GM18511 (cell line): ENCODE data around the gene MTOR.

Source experiments
- ATAC-seq: cut with Tn5 transposase; IDR thresholded peaks from one replicate; pipeline ENCODE4 v1.9.1; 2021; ENCODE audit warnings: mild to moderate bottlenecking, moderate library complexity; ENCODE audit not compliant: unreplicated experiment

Gene MTOR

DNA sequence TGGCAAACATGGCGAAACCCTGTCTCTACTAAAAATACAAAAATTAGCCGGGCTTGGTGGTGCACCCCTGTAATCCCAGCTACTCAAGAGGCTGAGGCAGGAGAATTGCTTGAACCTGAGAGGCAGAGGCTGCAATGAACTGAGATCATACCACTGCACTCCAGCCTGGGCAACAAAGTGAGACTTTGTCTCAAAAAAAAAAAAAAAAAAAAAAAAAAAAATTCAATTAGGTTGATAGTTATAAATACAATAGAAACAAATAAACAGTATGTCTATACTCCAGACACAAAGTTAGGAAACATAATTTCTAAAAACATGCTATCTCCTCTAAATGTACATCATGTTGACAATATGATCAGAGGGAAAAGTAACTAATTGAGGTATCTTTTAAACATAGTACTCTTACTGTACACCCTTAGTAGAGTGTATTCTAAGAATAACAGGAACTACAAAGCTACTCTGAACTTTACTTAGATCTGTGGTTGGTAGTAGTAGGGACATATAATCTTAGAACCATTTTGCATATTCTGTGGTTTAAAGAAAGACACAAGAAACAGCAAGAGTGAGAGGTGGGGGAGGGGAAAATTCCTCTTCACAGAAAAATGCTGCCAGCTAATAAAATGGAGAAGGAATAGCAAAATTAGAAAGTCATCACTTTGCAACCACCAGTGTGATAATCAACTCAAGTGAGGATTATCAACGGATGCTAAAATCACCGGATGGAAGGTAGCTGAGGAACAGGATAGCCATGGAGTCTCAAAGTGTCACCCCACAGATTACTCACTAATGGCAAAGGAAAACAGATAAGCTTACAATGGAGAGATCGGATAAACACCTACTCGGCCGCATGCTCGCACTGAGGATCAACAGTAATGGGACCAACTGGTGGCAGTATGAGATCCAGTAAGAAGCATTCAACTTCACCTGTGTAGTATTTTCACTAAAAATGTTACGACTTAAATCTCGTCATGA lies 35.0 kb downstream of the MTOR start:
- no peak for ATAC-seq

DNA sequence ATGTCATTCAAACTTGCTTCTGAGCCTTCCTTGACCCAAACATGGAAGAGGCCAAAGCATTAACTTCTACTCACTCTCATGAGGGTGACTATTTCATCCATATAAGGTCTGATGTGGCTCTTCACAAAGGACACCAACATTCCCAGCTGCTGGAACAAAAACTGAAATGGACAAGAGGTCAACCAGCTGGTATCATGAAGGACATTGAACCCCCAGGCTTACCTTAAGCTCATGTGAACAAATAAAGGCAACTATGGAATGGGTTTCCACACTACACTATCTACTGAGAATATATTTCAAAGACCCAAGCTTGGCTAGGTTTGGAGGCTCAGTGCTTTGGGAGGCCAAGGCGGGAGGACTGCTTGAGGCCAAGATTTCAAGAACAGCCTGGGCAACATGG lies 46.3 kb downstream of the MTOR start:
- no peak for ATAC-seq

DNA sequence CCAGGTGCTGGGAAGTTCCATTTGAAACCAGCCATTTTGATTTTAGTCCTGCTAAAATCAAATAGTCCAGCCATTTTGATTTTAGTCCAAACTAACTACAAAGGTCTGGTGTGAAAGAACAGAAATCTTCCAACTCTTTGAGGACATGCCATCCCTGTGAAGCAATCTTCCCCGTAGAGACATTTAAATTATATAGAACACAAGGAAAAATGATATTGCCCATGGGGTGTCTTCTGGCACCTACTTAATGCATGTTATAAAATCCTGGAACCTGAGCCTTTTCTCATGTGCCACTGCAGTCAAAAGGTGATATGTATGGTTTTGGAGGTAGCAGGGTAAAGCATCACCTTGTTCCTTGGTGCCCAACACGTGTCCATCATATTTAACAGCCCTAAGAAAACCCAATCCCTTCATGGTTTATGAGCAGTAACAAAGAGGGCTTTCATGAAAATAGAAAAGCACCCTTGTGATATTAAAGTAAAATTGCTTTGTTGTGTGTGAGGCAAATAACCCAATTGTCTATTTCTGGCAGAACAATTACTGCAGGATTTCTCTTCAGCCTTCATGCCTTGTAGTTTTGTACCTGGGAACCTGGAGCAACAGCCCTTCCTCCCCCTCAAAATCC lies 46.9 kb downstream of the MTOR start:
- ATAC-seq: no peak

DNA sequence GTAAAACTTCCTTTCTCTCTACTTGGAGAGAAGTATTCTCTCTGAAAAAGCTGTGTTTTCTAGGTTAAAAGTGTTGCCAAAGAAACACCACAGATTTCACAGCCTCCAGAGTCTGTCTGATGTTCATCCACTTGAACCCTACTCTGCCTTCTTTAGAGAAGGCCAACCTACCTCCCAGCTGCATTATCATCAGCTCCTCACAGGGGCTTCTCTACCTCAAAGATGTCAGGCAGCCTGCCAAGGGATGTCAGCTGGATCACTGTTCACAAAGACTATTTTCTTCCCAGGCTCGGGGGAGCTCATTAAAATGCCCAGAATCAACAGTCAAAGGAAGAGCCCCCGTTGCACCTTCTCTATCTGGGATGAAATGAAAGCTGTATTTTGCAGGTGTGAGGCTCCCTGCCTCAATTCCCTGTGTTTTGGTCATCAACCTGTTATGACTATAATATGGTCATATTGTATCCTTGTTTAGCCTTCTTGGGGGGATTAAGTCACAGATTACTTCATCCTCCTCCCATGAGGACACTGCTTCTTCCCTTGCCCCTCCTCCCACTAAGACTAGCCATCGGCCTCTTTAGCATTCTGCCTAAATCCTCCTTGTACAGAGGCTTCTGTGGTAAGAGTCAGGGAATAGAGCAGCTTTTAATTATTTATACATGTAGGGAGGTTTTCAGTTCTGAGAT lies 47.5 kb downstream of the MTOR start:
- no peak for ATAC-seq

DNA sequence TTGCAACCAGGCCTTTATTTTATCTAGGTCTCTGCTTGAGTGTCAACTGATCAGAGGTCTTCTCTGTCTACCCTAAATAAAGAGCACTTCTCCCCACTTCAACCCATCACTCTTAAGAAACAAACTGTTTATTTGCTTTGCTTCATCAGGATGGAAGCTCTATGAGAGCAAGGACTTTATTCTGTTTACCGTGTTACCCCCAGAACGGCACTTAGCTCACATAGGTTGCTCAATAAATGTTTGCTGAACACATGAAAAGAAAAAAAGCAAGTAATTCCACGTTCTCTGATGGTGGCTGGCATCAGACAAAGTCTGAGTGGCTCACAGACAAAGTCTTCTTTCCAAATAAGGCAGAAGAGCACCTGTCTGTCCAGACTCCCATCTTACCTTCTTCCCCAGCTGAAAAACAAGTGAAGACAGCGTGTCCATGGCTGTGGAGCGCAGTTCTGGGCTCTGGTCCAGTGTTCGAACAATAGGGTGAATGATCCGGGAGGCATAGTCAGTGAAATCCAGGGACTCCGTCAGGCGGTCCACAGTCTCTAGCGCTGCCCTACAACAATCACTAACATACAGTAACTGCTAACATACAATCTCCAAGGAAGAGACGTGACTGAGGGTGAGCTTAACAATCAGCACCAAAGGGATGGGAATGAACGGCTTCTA lies 50.3 kb downstream of the MTOR start:
- no peak for ATAC-seq

DNA sequence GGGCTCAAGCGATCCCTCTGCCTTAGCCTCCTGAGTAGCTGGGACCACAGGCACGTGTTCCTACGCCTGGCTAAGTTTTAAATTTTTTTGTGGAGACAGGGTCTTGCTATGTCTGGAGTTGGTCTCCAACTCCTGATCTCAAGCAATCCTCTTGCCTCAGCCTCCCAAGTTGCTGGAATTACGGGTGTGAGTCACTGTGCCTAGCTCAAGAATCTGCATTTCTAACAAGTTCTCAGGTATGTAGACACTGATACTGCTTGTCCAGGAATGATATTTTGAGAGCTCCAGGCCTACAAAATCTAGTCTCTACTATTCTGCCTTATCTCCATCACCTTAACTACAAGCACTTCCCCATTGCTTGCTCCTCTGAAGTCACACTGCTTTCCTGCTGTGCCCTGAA lies 50.9 kb downstream of the MTOR start:
- no peak for ATAC-seq

DNA sequence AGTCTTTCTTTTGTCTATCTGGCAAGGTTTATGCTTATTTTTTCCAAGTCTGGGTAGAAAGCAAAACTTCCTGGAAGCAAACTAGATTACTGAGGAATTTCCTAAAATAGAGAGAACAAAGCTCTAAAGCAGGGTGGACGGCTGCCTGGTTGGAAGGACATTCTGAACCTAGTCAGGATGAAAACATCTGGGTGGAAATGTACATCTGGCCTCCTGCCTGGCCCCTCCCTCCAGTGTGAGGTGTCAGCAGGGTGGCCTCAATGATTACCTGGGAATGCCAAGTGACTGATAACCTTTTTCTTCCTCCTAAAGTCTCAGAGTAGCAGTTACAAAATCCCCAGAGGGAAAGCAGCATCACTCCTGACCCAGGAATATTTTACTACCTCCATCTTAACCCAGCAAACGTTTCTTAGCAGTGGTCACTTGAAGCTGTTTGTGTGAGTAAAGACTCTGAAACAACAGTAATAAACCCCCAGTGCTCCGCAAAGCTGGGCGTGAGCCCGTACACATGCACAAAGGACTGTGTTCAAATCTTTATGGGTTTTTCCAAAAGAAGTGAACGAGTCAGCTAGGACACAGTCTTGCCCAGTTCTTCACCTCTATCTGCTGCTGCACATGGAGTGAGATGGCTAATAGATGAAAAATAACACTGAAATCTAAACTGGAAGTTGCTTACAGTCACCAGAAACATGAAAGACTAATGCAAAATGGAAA lies 54.3 kb downstream of the MTOR start:
- no peak for ATAC-seq

DNA sequence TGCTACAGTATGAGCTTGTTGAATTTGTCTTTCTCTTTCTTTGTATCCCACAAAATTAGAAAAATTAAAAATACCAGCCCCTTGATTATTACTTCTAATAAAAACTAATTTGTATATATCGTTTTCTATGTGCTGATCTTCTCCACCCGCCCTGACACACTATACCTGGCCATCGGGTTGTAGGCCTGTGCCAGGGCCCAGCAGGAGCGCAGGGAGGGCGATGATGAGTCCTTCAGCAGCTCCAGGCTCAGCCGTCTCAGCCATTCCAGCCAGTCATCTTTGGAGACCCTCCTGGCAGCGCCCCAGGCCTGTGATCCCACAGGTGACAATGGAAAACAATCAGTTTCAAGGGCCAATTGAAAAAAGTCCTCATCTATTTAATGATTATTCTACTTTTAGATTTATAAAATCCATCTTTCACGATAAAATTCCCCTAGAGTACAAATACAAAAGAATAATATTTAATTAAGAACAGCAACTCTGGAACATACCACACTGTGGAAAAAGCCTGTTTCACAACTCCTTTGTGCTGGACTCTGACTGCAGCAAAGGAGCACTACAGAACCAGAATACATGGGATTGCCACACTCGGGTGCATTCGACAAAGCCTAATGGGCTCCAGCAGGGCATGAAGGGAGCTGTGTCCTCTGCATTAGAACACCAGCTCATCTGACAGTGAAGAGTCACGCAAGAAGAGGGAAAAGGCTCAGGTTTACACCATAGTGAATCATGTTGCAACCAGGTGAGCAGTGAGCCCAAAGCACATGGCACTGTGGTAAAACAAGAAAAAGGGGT lies 57.8 kb downstream of the MTOR start:
- no peak for ATAC-seq

DNA sequence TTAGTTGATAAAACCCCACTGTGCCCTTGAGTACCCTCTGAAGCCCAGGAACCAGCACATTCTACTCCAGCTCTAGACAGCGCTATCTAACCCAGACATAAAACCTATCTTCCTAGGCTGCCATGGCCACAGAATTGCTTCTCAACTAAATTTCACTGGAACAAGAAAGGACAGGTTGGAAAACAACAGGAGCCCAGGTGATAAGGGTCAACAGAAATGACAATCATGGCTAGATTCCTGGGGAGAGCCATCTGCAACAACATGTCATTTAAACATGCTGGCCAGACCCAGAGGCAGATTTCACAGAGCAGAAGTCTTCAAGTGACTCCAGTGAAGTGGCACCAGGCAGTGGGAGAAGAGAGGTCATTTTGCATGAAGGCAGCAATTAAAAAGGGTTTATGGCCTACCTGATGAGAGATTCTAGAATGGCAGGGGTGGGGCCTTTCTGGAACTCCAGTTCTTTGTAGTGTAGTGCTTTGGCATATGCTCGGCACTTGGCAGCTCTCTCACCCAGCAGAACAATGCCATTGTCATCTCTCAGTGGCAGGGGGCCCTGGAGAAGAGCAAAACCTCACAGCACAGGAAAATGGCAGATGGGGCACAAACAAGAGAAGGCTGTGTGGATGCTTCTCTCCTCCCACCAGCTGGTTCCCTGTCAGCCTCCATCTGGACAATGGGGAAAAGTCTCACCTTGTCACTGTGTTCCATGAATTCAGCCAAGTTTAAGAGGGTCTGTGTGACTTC lies 63.3 kb downstream of the MTOR start:
- no peak for ATAC-seq

DNA sequence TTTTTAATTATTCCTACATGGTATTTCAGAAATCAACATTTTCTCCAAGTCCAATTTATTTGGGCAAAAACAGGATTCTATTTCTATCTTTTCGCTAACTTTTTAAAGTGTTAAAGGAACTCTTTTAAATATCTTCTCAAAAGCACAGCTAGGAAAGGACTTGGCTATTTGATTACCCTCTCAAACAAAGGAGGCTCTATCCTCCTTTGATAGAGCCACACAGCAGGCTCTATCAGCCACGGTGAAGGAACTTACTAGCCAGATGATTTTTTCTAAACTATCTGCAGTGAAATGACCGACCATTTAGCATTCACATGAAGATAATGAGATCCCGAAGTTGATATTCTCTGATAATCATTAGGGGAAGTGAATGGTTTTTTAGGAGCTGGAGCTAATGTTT lies 64.1 kb downstream of the MTOR start:
- no peak for ATAC-seq

DNA sequence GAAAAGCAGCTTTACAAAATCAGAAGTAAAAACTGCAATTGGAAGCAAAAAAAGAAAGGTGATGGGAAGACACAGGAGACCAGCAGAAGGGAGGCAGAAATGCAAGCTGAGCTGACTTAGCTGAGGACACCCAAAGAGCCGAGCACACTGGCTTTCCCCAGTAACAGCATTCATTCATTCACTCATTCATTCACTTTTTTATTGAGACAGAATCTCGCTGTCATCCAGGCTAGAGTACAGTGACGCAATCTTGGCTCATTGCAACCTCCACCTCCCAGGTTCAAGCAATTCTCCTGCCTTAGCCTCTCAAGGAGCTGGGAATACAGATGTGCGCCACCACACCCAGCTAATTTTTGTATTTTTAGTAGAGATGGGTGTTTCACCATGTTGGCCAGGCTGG lies 65.0 kb downstream of the MTOR start:
- no peak for ATAC-seq

DNA sequence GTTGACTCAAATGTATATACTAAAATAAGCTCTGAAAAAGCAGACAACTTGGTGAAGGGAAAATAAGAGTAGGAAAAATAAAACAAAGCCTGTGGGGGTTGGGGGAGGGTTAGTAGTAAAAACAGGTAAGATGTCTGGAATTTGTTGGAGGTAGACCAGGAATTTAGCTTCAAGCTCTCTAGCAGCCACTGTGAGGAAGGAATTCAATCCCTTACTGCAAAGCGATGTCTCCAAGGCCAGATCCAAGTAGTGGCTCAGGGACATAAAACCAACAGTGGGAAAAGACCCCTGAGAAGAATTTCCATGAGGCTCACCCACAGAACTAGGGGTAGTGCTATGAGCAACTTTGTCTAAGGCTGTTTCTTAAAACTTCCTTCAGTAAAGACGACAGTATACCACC lies 65.4 kb downstream of the MTOR start:
- ATAC-seq: no peak

DNA sequence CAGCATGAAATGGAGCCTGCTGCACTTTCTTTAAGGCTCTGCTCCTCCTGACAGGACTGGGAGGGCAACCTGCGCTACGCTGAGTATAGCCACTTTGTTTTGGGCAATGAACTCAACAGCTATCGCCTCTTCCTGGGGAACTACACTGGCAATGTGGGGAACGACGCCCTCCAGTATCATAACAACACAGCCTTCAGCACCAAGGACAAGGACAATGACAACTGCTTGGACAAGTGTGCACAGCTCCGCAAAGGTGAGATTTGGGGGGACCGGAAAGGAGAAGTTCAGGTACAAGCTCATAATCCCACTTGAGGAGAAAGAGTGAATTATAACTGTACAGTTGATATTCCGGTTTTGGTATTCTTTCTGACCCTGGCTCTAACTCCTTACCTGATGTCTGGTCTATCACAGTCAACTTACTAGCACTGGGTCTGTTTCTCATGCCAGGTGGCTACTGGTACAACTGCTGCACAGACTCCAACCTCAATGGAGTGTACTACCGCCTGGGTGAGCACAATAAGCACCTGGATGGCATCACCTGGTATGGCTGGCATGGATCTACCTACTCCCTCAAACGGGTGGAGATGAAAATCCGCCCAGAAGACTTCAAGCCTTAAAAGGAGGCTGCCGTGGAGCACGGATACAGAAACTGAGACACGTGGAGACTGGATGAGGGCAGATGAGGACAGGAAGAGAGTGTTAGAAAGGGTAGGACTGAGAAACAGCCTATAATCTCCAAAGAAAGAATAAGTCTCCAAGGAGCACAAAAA lies 67.8 kb downstream of the MTOR start:
- ATAC-seq: no peak

DNA sequence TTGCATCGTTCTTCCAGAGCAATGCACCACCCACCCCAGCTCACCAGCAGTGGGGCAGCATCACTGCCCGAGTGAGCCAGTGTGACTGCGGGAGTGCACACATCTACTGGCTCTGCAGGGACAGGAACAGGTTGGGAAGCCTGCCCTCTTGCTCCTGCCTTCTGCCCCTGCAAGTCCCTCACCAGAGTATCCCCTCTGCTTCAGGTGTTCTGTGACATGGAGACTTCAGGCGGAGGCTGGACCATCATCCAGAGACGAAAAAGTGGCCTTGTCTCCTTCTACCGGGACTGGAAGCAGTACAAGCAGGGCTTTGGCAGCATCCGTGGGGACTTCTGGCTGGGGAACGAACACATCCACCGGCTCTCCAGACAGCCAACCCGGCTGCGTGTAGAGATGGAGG lies 69.0 kb downstream of the MTOR start:
- no peak for ATAC-seq

DNA sequence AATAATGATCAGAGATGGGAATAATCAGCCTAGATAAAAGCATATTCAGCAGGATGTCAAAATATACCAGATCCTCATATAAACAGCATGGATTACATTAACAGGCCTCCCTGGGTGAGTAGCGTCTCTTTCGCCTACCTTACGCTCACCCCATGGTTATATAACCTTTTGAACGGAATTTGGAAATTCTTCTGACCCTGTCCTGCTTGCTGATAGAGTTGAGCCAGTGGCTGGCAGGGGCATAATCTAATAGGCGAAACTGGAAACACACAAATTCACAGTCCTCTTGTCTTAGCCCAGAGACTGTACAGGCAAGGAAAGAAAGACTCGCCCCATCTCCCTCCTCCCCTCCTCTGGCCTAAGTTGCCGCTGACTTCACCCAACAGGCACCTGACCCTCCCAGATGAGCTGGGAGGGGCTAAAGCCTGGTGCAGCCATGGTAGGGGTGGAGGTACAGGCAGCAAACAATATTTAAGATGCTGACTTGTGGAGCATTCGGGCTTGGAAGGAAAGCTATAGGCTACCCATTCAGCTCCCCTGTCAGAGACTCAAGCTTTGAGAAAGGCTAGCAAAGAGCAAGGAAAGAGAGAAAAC lies 73.4 kb downstream of the MTOR start, which contains the start of gene ANGPTL7:
Gene ANGPTL7, plus strand, starts transcription at position 498 of the 594 bp plus-strand sequence. CDS start 225 bp downstream, outside the sequence.
- ATAC-seq: no peak

DNA sequence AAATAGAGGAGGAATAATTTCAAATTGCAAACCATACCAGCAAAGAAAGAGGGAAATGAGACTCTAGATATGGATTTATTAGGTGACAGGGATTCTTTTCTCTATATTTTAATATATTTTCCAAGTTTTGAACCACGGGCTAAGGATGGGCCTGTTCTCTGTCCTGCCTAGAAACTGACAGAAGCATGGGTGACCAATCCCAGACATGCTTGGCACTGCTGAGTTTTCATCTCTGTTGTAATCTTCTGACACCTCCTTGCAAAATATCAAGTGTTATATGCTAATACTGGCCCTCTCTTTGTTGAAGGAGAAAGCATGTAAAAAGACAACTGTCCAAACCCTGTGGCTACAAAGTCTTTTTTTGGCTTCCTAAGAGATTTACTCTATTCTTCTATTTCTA lies 74.0 kb downstream of the MTOR start:
- ATAC-seq: no peak

DNA sequence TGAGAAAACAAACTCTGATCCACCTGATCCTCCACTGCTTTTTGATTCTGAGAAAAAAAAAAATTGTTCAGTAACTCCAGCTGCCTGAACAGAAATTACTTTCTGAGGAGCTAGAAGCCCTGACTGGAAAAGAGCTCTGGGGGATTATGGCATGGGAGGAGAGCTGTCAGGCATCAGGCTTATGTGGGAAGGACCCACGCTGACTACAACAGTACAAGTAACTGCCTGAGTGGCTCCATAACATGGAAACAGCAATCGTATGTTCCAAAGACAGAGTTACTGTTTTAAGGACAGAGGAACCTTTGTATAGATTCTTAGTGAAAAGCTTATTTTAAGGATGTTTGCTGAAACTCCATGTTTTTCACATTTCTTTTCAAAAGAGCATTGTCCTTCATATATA lies 74.4 kb downstream of the MTOR start:
- ATAC-seq: no peak

DNA sequence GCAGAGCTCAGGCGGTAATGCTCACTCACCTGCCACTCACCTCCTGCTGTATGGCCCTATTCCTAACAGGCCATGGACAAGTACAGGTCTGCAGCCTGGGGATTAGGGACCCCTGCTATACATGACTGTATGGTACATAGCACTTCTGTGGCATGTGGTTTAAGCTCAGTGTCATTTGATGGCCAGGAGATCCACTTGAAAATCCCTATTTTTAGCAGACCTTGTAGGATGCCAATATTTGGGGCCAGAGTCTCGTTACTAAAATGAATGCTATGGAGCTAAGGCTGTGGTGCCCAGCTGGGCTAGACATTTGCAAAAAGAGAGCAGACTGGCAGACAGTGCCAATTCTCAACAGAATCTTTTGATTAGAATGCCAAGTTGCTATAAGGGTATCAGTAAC lies 74.9 kb downstream of the MTOR start:
- no peak for ATAC-seq
